Suprapubic skin (tissue), 4 donors: ENCODE results near the gene SLC25A6.

Experiments
- CTCF ChIP-seq, 2 donors: fragments of 200-600 bp in 1 of 2; fragments of 450-650 bp in 1 of 2; sonication (generic) in 1 of 2; IDR thresholded peaks; one replicate each; pipeline ENCODE4 v1.5.1; 2016 to 2019; ENCODE audit warnings: antibody characterized with exemption in 2 of 2, mild to moderate bottlenecking in 1 of 2, moderate library complexity in 1 of 2
- POLR2A ChIP-seq, 2 donors: fragments of 450-650 bp; IDR thresholded peaks; one replicate each; pipeline ENCODE4 v1.6.1; 2017; ENCODE audit warnings: antibody characterized with exemption in 2 of 2, mild to moderate bottlenecking in 2 of 2, moderate library complexity in 2 of 2
- POLR2AphosphoS5 ChIP-seq, 3 donors: sonication (generic); formaldehyde crosslinking; IDR thresholded peaks; one replicate each; pipeline ENCODE4 v1.6.1; 2017; ENCODE audit warnings: antibody characterized with exemption in 3 of 3

- TF ChIP-seq CTCF (IDR thresholded peaks at IDR 0.05) = no peak
- TF ChIP-seq POLR2A (IDR thresholded peaks at IDR 0.05) = no peak
- TF ChIP-seq POLR2AphosphoS5 (IDR thresholded peaks at IDR 0.05) = no peak
Observed at GRCh38 chrX:1401611-1402430, 9.9 kb upstream of the SLC25A6 start.
